OCI-LY7 (cell line): ENCODE data around the gene KLHL24. TPM values are rescaled to one million over a fixed set of nuclear protein-coding genes. Genes with fewer than 3 reads are reported as not detected.
A peak's percentile ranks its signal among the peaks of the same experiment; 100 is the strongest.

Source experiments
- BruUV-seq: library from RNA; stranded (reverse); fragments of 400-500 nt; replicated peaks from 2 replicates; lab custom pipeline; 2021; lab: Mats Ljungman, UMichigan
- CTCF ChIA-PET: fragments of 300-600 bp; sonication (Branson Sonifier 250); formaldehyde crosslinking; loops from one replicate; lab custom pipeline; 2022; ENCODE audit warnings: antibody characterized with exemption; ENCODE audit not compliant: unreplicated experiment; lab: Charles Lee
- POLR2A ChIA-PET: fragments of 300-600 bp; sonication (Branson Sonifier 250); formaldehyde crosslinking; loops from one replicate; lab custom pipeline; 2022; ENCODE audit warnings: antibody characterized with exemption; lab: Charles Lee
- DNase-seq: peaks from one replicate; pipeline ENCODE4 v3.0.0-alpha.2; 2015; ENCODE audit warnings: low spot score
- H2AFZ ChIP-seq: fragments of 200-600 bp; sonication (generic), shearing (Covaris generic); 2 replicates; pipeline ENCODE4 v1.6.1; 2014; ENCODE audit warnings: mild to moderate bottlenecking, antibody characterized with exemption, low read length, moderate library complexity
- H3K27ac ChIP-seq: fragments of 200-600 bp; sonication (generic); 2 replicates; pipeline ENCODE4 v1.5.1; 2014; ENCODE audit warnings: mixed run types, low read depth, mild to moderate bottlenecking, moderate library complexity, low read length, inconsistent platforms; ENCODE audit not compliant: poor library complexity, severe bottlenecking
- H3K36me3 ChIP-seq: fragments of 200-600 bp; sonication (generic); 2 replicates; pipeline ENCODE4 v1.6.1; 2014; ENCODE audit warnings: mild to moderate bottlenecking, antibody characterized with exemption, low read length, moderate library complexity, mixed read lengths; ENCODE audit not compliant: insufficient read depth
- H3K4me1 ChIP-seq: fragments of 200-600 bp; sonication (generic); 2 replicates; pipeline ENCODE4 v1.5.1; 2014; ENCODE audit warnings: mild to moderate bottlenecking, low read length; ENCODE audit not compliant: insufficient read depth, poor library complexity, severe bottlenecking
- H3K4me2 ChIP-seq: fragments of 200-600 bp; sonication (generic); 2 replicates; pipeline ENCODE4 v1.6.1; 2014; ENCODE audit warnings: mild to moderate bottlenecking, low read length
- H3K4me3 ChIP-seq: fragments of 200-600 bp; sonication (generic); 2 replicates; pipeline ENCODE4 v1.5.1; 2014; ENCODE audit warnings: mild to moderate bottlenecking, low read depth, low read length; ENCODE audit not compliant: poor library complexity, severe bottlenecking
- H3K79me2 ChIP-seq: fragments of 200-600 bp; sonication (generic); 2 replicates; pipeline ENCODE4 v1.6.1; 2016; ENCODE audit warnings: low read depth, mild to moderate bottlenecking, low read length, moderate library complexity, mixed read lengths; ENCODE audit not compliant: insufficient read depth
- H3K9me2 ChIP-seq: fragments of 200-600 bp; sonication (generic); 2 replicates; pipeline ENCODE4 v1.6.1; 2016; ENCODE audit warnings: mild to moderate bottlenecking, low read length, mixed read lengths; ENCODE audit not compliant: insufficient read depth
- H3K9me3 ChIP-seq: fragments of 200-600 bp; sonication (generic); 2 replicates; pipeline ENCODE4 v1.6.1; 2014; ENCODE audit warnings: mild to moderate bottlenecking, mixed run types, low read length, mixed read lengths
- H4K20me1 ChIP-seq: fragments of 200-600 bp; sonication (generic); 2 replicates; pipeline ENCODE4 v1.6.1; 2014; ENCODE audit warnings: mild to moderate bottlenecking, antibody characterized with exemption, low read length, moderate library complexity, mixed read lengths; ENCODE audit not compliant: insufficient read depth
- EZH2phosphoT487 ChIP-seq: fragments of 200-600 bp; sonication (generic); IDR thresholded peaks from 2 replicates; pipeline ENCODE4 v1.6.1; 2018; ENCODE audit warnings: low read depth, borderline replicate concordance, mild to moderate bottlenecking, mixed run types, antibody characterized with exemption, low read length, moderate library complexity, mixed read lengths
- intact Hi-C: fragments of 100-400 bp; cut with micrococcal nuclease; formaldehyde crosslinking; loops from one replicate; pipeline ENCODE4 v1.10.0; 2022; ENCODE audit not compliant: unreplicated experiment
- total RNA-seq, 2 experiments: library from RNA; depleted of rRNA in 1 of 2; stranded (reverse); fragments of >200 nt in 1 of 2; shearing (Covaris generic) in 1 of 2; gene quantifications; 2 replicates each; pipeline ENCODE4 v1.2.3, GENCODE V29; 2014 to 2022
- TF ChIP-seq, protein P1 (sequence below): fragments of 200-600 bp; sonication (generic); conservative IDR thresholded peaks from 2 replicates; pipeline ENCODE4 v1.5.1; 2014; ENCODE audit warnings: mild to moderate bottlenecking, antibody characterized with exemption, low read length, moderate library complexity, mixed read lengths

Gene KLHL24
- total RNA-seq, 2 experiments from 2014 or later = 34.0 to 37.8 TPM

DNA sequence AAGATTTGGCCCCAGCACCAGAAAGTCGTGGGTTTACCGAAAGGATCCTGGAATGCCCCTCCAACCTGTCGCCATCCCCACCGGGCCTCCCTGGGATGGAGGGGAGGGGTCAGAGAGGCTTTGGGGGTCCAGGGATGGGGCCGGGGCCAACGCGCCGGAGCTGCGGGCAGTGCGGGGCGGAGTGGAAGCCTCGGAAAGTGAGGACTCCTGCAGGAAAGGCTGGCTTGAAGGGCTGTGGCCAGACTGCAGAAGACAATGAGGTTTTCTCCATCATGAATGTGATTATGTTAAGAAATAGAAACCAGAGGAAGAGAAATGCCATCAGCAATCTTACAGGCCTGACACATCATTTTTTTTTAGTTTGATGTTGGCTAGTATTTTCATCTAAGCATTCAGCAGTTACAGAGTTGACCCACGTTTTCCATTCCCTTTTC is 62.9 kb downstream of the KLHL24 start:
- Histone ChIP-seq H3K36me3 (peaks cover 24% of the 10 kb centered on the region), H3K4me1 (peaks cover 23% of the 10 kb centered on the region), H3K79me2 (peaks cover 61% of the 10 kb centered on the region), H3K9me2 (no peaks in the 10 kb centered on the region), H3K4me3 (peak overlapping the region; percentile 96), H3K27ac (peak overlapping the region; percentile 83), H3K4me2 (peak overlapping the region; percentile 88), H4K20me1 (peaks cover 25% of the 10 kb centered on the region), H3K9me3 (no peaks in the 10 kb centered on the region), H2AFZ (peak overlapping the region; percentile 36; the same call in 1 of the 2 replicates)
- intact Hi-C loops = loop anchor here (1.0 to 2.0 kb wide), 2 partner anchors 106 to 143 kb away; partner anchors contain the start of gene KLHL6
- CTCF ChIA-PET = interaction anchor here (0.6 kb wide), 1 partner anchor 381 kb away, joined by 3 read pairs; no protein-coding TSS in a partner anchor
- no TSS peak for BruUV-seq
- POLR2A ChIA-PET = interaction anchor here (0.5 to 3.3 kb wide), 8 partner anchors 12 to 122 kb away, joined by 3 to 14 read pairs (median 5); partner anchors contain the start of gene KLHL24
- DNase-seq = peak; percentile 45
- TF ChIP-seq, protein P1, sequence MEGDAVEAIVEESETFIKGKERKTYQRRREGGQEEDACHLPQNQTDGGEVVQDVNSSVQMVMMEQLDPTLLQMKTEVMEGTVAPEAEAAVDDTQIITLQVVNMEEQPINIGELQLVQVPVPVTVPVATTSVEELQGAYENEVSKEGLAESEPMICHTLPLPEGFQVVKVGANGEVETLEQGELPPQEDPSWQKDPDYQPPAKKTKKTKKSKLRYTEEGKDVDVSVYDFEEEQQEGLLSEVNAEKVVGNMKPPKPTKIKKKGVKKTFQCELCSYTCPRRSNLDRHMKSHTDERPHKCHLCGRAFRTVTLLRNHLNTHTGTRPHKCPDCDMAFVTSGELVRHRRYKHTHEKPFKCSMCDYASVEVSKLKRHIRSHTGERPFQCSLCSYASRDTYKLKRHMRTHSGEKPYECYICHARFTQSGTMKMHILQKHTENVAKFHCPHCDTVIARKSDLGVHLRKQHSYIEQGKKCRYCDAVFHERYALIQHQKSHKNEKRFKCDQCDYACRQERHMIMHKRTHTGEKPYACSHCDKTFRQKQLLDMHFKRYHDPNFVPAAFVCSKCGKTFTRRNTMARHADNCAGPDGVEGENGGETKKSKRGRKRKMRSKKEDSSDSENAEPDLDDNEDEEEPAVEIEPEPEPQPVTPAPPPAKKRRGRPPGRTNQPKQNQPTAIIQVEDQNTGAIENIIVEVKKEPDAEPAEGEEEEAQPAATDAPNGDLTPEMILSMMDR = no peak
- no peak for TF ChIP-seq EZH2phosphoT487

- H3K79me2 ChIP-seq = peaks cover 65% of the 10 kb centered on the region
- peaks cover 29% of the 10 kb centered on the region for H4K20me1 ChIP-seq
- H3K36me3 ChIP-seq = peaks cover 25% of the 10 kb centered on the region
- H3K27ac ChIP-seq = peak overlapping the region; percentile 83
- peak; percentile 51 for DNase-seq
- CTCF ChIA-PET = no interaction called here
- no peak overlapping the region for H2AFZ ChIP-seq
- intact Hi-C loops = loop anchor here (1.0 to 2.0 kb wide), 3 partner anchors 62 to 143 kb away; partner anchors contain the start of gene KLHL6
- BruUV-seq = no TSS peak
- TF ChIP-seq, protein P1 = no peak
- no peak for TF ChIP-seq EZH2phosphoT487
- H3K9me3 ChIP-seq = no peaks in the 10 kb centered on the region
- POLR2A ChIA-PET = interaction anchor here (0.5 to 3.3 kb wide), 5 partner anchors 57 to 107 kb away, joined by 3 to 14 read pairs (median 4); partner anchors contain the start of gene KLHL24
- peak overlapping the region; percentile 96 for H3K4me3 ChIP-seq
- H3K9me2 ChIP-seq = no peaks in the 10 kb centered on the region
- peaks cover 26% of the 10 kb centered on the region for H3K4me1 ChIP-seq
- H3K4me2 ChIP-seq = peak overlapping the region; percentile 88
Observed at GRCh38 chr3:183698756-183699155, 63.3 kb downstream of the KLHL24 start.
